Astrocyte of the cerebellum (primary cell): ENCODE results near the gene POLR2M.

Source experiments
- DNase-seq: peaks from one replicate; pipeline ENCODE4 v3.0.0-alpha.2; 2011; ENCODE audit warnings: low read depth
- H3K4me3 ChIP-seq: 2 replicates; pipeline ENCODE4 v1.5.1; 2011; ENCODE audit warnings: mild to moderate bottlenecking, low read depth, low read length, moderate library complexity
- CTCF ChIP-seq: IDR thresholded peaks from 2 replicates; pipeline ENCODE4 v1.5.1; 2012; ENCODE audit warnings: low read length, low read depth, moderate library complexity, mild to moderate bottlenecking; ENCODE audit errors: missing control alignments
- in situ Hi-C: cut with HindIII; loops from 2 replicates; pipeline ENCODE4 v1.10.0; 2017; ENCODE audit warnings: low sequenced_read_pairs

Gene POLR2M

GRCh38 chr15:57697588-57697987 lies 8.9 kb upstream of the POLR2M start:
- DNase-seq: no peak
- no peak overlapping the region for H3K4me3 ChIP-seq
- TF ChIP-seq CTCF: no peak
- in situ Hi-C loops: no loop called here

GRCh38 chr15:57698243-57698642 lies 8.3 kb upstream of the POLR2M start:
- in situ Hi-C loops: no loop called here
- TF ChIP-seq CTCF: no peak

GRCh38 chr15:57698991-57699390 lies 7.5 kb upstream of the POLR2M start:
- no peak for DNase-seq
- H3K4me3 ChIP-seq: no peak overlapping the region
- TF ChIP-seq CTCF: no peak
- in situ Hi-C loops: no loop called here

More at GRCh38 chr15:57698243-57698642, 8.3 kb upstream of the POLR2M start:
- no peak for DNase-seq
- H3K4me3 ChIP-seq: no peak overlapping the region

- no peak for TF ChIP-seq CTCF
- H3K4me3 ChIP-seq: no peak overlapping the region
- peak; percentile 29 for DNase-seq
- in situ Hi-C loops: loop anchor here (25.0 kb wide), 1 partner anchor 159 kb away; no protein-coding TSS in a partner anchor
Measured at GRCh38 chr15:57703387-57703786, 3.1 kb upstream of the POLR2M start.

- in situ Hi-C loops: loop anchor here (25.0 kb wide), 1 partner anchor 158 kb away; no protein-coding TSS in a partner anchor
- no peak for TF ChIP-seq CTCF
- H3K4me3 ChIP-seq: no peak overlapping the region
- no peak for DNase-seq
Measured at GRCh38 chr15:57704441-57704840, 2.1 kb upstream of the POLR2M start.

GRCh38 chr15:57705746-57706404 lies 639 bp upstream of the POLR2M start:
- DNase-seq: no peak
- no peak for TF ChIP-seq CTCF
- in situ Hi-C loops: loop anchor here (25.0 kb wide), 1 partner anchor 156 kb away; no protein-coding TSS in a partner anchor
- peak overlapping the region; percentile 94 for H3K4me3 ChIP-seq

- peak overlapping the region; percentile 94 for H3K4me3 ChIP-seq
- in situ Hi-C loops: loop anchor here (25.0 kb wide), 1 partner anchor 154 kb away; no protein-coding TSS in a partner anchor
- no peak for DNase-seq
- TF ChIP-seq CTCF: no peak
Measured at GRCh38 chr15:57708047-57708446, 1.5 kb downstream of the POLR2M start.
